Effector CD4-positive, alpha-beta T cell (primary cell): ENCODE data around the gene ATP6V0C.
A peak's percentile ranks its signal among the peaks of the same experiment; 100 is the strongest.
"Not testable (repeated sequence)": the region's sequence is repeated elsewhere in the genome, so short reads cannot be mapped to it uniquely, and the experiment has no call there.

Source experiments
- DNase-seq: peaks from one replicate; pipeline ENCODE4 v3.0.0-alpha.2; 2020

Gene ATP6V0C

DNA sequence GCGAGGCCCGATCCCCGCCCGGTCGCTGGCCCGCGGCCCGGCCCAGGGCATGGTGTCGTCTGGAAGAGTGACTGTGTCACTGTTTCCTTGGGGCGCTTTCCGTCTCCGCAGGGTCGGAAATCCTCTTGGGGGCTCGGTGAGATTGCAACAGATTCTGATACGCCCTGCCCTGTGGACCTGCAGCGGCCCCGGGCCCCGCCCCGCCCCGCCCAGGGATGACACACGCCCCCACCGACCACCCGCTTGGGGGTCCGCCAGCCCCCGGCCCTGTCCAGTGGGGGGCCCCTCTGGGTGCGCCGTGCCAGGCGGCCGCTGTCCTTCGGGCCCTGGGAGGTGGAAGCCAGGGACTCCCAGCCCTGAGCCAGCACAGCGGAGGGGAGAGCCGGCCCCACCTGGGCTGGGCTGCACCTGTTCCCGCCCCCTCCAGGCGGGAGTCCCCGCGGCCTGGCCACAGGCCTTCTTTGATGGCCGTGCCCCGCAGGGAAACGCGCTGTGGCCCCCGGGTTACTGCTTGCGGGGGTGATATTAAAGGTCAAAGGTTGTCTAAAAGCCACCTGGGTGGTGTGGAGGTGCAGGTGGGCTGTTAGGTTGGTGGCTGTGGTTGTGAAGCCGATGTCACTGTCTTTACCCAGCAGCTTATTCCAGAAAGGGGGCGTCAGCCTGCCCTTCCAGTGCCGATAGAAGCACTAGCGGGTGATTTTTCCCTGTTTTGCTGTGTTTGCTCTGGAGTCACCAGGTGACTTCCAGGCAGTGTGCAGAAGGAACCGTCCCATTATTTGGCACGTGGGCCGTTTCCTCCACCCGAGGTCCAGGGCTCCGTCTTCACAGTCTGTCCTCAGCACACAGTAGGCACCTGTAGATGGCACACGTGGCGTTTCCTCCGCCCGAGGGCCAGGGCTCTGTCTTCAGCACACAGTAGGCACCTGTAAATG is 38.1 kb upstream of the ATP6V0C start:
- no peak for DNase-seq

DNA sequence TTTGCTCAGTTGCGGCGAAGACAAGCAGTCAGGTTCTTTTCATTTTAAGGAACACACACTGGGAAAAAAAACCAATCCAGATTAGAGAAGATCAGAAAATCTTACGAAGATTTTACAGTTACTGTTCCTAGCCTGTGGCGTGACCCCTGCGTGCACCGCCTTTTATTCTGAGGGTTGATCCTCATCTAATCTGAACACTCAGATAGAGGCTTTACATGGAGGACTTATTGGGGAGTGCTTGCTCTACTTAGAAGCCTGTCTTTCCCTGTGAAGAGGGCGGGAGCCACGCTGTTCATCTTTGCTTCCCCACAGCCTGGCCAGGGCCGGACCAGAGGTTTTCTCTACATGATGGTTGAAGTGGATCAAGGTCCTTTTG is 37.4 kb upstream of the ATP6V0C start:
- DNase-seq = no peak

DNA sequence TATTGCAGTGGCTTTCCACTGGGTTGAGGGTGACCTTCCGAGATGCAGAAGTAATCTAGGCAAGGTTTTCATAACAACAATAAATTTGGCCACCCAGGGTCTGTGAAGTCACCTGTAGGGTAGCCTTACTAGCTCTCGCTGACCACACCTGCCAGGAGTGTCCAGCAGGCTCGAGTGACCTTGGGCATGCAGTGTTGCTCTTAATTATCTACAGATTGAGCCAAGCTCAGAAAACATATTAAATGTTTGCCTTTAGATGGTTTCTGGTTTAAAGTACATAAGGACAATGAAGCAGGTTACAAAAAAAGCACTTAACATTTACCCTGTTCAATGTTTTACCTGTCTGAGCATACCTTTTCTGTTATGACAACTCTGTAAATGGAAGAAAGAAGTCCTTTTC is 37.0 kb upstream of the ATP6V0C start:
- DNase-seq = no peak

DNA sequence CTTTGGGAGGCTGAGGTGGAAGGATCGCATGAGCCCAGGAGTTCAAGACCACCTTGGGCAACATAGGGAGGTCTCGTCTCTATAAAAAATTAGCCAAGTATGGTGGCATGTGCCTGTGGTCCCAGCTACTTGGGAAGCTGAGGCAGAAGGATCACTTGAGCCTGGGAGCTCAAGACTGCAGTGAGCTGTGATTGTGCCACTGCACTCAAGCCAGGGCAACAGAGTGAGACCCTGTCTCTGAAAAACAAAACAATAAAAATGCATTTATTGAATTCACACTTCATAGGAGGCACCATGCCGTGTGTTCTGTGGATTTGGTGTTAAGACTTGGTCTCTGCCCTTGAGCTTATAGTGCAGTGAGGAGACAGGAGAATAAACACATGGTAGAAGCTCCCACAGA is 36.4 kb upstream of the ATP6V0C start:
- no peak for DNase-seq

DNA sequence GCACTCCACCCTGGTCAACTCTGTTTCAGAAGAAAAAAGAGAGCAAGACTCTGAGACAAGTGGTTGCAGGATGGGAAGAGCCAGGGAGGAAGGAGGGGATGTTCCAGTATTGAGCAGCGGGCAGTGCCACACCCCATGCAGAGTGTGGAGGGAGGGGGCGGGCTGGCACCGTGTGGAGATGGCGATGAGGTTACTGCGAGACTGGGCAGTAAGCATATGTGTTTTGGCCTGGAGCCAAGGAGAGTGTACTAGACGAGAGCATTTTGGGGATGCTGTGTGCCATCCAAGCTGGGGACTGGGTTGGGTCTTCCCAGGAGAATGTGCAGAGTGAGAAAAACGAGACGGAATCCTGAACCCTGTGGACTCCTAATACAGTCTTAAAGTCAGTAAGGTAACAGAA is 35.5 kb upstream of the ATP6V0C start:
- DNase-seq = no peak

DNA sequence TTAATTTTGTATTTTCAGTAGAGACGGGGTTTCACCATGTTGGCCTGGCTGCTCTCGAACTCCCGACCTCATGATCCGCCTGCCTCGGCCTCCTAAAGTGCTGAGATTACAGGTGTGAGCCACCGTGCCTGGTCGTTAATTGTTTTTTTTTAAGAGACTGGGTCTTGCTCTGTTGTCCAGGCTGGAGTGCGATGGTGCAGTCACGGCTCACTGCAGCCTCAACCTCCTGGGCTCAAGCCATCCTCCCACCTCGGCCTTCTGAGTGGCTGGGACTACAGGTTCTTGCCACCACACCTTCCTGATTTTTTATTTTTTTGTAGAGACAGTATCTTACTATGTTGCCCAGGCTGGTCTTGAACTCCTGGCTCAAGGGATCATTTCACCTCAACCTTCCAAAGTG is 33.8 kb upstream of the ATP6V0C start:
- not testable (repeated sequence) for DNase-seq

DNA sequence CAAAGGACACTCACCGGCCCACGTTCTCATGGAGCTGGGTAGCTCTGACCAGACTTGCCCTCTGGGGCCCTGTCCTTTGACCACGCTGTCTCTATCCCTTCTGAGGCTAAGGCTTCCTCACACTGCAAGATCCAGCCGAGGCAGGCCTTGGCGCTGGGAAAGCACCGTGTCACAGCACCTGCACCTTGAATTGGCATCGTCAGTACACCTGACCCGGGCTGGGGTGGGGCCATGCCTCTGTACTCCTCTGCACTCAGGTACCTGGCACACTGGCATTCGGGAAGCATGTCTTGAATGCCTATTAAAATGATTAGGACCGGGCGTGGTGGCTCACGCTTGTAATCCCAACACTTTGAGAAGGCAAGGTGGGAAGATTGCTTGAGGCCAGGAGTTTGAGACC is 32.8 kb upstream of the ATP6V0C start:
- no peak for DNase-seq

DNA sequence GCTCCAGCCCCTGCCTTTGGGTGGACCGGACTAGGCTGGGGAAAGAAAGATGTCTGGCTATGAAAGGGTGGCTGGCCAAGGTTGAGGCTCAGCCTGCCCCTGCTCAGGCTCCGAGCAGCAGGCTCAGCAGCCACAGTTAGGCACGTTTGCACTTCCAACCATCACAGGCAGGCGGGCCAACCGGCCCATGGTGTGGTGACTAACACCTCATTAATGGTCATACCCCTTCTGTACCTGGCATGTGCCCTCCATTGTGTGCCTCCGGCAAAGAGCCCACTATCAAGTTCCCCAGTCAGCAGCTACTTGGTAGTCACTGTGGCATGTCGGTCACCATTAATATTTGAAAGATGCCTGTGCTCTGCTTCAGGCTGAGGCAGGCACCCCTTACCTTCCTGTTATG is 32.1 kb upstream of the ATP6V0C start:
- DNase-seq = no peak

DNA sequence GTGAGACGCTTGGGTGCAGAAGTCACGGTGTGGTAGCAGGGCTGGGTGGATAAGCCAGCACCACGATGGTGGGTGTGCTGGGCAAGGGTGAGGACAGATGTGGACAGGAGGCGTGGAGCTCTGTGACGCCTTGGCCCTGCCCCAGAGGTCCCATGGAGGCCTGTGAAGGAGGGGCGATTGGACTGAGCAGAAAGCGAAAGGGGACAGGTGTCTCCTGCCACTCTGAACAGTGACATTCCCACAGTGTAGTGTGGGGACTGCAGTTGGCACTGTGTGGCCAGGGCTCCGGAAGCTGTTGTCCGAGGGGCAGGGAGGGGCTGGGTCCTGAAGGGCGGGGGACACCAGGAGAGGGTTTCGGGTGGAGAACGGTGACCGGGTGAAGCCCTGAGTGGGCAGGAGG is 31.5 kb upstream of the ATP6V0C start:
- no peak for DNase-seq

DNA sequence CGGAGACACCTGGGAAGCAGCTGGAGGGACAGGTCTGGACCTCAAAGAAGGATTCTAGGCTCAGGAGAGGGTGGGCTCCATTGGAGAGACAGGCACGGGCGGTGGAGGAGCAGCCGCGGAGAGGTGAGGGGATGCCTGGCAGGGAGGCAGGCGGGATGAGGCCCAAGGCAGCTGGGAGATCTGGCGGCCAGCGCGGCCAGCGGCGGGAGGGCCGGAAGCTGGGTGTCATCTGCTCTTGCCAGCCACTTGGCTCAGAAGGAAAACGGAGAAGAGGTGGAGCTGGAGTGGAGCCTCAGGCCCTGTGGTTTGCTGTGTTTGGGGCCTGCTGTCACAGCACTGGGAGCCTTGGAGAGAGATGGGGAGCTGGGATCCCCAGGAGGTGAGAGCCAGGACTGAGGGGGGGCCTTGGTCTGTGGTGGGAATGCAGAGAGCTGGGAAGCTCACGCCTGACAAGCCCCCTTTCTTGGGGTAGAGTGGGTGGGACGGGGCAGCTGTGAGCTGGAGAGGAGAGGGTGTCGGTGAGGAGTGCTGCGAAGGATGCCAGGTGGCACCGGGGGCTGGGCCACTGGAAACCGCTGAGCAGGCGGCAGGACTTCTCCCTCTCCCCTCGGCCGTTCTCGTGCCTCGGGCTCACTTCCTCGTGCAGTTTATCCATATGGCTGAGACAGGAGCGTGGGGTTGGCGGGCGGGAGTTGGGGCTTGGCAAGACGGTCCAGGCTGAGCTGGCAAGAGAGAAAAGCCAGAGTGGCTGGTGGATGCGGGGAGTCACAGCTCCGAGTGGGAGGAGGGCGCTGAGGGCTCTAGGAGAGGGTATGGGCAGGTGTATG is 30.8 kb upstream of the ATP6V0C start:
- DNase-seq = no peak

DNA sequence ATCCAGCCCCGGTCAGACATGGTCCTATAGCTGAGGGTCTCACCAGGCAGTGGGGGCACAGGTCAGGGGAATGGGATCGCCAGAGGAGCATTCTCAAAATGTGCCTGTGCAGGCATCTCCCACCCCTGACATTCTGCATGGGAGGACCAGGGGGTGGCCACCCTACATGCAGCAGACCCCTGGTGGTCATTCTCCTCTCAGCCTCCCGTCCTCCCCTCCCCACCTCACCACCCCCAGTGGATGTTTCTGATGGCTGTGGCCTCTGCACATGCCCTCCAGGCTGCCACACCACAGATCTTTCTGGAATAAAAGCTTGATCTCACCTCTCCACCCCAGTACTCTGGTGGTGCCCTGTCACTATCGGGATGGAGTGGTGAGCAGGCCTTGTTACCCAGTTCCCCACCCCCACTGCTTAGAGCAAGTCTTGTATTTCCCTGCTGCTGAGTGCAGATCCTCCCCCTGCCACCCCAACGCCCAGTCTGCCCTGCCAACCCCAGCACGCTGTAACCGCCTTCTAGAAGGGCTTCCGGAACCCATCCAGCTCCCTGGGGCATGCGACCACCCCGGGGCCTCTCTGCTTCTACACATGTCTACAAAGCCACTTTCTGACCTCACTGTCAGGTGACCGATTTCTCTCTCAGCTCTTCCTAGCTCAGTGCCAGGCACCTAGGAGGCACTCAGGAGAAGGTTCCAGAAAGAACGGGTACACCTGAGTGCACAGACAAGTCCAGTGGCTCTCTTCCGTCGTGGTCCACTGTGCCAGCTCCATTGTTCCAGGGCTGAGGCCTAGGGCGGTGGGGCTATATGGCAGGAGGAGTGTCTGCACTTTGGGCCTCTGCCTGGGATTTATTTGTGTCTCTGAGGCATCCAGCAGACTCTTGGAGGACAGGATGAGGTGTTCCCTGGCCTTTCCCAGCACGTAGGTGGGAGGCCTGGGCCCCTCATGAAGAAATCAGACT is 29.5 kb upstream of the ATP6V0C start:
- DNase-seq = no peak

DNA sequence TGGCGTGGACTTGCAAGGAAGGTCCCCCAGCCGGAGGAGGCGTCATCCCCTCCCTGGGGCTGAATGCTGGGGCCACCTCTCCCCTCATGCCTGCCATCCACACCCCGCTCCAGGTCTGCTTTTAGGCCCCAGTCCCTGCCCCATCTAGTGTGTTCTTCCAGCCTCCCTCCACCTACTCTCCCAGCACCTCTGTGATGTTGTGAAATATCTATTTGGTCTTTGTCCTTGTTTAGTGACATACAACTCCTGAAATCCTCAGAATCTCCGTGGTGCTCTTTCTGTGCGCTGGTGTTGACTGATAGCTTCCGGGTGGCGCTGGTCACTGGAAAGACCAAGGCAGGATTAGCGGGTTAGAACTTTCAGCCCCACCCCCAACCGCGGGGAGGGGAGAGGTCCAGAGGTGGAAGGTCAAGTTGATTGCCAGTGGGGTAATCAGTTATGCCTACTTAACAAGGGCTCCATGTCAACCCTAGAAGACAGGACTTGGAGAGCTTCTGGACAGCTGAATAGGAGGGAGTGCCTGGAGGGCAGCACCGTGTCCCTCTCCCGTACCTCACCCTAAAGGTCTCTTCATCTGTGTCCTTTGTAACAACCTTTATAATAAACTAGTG is 28.7 kb upstream of the ATP6V0C start:
- DNase-seq = no peak

DNA sequence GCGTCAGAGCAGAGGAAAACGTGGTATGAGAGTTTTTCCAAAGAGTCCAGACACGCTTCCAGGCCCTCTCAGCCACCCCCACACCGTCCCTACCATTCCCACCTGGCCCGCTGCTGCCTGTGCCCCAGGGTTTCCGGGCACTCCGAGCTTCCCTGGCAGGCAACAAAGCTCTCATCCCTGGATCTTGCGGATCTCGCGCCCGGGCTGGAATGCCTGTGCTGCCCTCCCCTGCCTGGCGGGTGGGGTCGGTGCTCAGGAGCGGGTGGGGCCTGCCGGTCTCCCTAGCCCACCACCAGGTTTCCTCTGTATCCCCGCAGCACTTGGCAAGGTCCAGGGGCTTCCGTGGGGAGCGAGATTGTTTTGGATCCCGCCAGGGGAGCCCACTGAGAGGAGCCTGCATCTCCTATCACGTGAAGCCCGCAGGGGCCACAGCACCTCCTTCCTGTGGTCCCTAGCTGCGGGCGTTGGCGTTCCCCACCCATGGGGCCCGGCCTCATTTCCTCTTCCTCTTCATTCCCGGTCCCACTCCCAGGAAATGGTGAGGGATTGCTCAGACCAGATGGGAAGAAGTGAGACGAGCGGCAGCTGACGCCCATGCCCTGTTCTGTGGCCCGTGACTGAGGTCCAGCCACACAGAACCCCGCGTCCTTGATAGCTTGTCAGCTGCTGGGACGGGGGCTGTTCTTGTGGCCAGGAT is 27.8 kb upstream of the ATP6V0C start:
- no peak for DNase-seq

DNA sequence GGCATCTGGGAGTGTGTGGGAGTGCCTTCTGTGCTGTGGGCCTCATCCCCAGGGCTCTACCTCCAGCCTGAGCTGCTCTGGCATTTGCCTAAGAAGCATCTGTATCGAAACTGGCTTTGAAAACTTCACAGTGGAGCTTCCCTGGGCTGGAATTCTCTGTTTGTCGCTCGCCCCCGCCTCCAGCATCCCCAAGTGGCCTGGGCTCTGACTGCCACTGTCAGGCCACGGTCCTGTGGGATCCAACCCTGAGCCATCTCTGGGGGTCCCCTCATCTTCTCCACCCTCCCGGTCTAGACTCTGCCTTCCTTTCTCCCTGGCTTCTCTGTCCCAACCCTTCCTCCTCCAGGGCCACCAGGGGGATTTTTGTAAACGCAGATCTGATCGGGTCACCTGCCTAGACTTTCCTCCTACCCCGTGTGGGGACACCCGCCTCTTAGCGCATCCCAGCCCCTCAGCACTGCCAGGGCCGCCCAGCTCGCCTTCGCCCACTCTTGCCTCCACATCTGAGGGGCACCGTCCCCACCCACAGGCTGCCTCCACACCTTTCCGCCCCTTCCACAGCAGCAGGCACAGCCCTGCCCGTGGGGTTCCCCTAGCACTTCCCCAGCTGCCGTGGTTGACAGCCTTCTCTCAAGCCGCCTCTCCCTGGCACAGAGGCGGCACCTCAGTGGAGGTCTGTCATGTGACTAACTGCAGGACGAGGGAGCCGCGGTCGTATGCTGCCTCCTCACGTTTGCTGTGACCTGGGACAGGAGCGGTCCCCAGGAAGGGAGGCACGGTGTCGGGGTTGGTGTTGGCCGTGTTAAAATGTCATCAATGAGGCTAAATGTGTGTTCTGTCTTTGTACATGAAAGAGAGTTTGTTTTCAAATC is 26.9 kb upstream of the ATP6V0C start:
- peak; percentile 70 for DNase-seq

DNA sequence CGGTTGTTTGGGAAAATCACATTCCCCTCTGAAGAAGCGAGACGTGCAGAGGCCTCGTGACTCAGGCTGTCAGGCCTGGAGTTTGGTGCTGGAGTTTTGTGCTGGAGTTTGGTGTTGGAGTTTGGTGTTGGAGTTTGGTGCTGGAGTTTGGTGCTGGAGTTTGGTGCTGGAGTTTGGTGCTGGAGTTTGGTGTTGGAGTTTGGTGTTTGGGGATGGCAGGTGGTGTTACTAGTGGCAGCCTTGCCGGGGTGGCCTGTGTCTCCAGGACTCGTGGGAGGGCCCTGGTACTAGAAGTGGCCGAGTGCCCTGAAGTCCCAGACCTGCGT is 26.3 kb upstream of the ATP6V0C start:
- DNase-seq = no peak

DNA sequence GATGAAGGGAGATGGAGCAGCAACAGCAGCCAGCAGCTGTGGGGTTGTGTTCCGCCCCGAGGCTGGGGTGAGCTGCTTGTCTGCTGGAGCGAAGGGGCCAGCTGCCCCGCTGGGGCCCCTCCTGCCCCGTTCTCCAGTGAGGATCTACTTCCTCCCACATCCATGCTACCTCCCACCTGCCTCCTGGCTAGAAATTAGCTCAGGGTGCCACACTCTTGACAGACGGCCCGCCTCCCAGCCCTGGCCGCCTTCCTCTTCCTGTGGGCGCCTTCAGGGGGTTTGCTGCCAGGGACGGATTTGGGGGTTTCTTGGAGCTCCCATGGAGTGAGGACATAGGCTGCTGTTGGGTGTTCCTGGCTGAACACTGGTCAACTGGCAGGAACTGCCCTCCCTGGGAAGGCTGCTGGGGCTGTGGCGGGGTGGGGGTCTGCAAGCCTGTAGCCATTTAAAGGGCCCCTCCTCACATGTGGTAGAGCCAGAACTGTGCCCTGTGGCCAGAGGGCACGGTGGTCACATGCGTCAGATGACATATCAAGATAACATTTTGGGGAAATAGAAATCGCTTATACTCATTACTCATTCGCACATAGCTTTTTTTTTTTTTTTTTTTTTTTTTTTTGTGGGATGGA is 25.7 kb upstream of the ATP6V0C start:
- DNase-seq = no peak

DNA sequence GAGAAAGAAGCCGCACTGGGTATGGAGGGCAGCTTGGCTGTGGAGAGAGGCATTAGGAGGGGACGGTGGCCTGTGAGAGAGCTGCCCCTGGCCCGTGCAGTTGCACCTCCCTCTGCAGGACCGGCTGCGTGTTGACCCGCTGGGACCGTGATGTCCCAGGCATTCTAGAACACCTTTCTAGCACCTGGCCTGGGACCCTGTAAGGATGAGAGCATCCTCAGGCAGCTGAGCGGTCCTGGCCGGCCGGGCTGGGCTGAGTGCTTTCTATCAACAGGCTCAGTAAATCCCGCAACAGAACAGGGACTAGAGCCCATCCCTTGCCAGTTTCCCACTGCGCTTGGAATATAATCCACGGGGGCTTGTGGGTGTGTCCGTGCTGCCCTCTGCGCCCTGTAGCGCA is 24.2 kb upstream of the ATP6V0C start:
- DNase-seq = no peak

DNA sequence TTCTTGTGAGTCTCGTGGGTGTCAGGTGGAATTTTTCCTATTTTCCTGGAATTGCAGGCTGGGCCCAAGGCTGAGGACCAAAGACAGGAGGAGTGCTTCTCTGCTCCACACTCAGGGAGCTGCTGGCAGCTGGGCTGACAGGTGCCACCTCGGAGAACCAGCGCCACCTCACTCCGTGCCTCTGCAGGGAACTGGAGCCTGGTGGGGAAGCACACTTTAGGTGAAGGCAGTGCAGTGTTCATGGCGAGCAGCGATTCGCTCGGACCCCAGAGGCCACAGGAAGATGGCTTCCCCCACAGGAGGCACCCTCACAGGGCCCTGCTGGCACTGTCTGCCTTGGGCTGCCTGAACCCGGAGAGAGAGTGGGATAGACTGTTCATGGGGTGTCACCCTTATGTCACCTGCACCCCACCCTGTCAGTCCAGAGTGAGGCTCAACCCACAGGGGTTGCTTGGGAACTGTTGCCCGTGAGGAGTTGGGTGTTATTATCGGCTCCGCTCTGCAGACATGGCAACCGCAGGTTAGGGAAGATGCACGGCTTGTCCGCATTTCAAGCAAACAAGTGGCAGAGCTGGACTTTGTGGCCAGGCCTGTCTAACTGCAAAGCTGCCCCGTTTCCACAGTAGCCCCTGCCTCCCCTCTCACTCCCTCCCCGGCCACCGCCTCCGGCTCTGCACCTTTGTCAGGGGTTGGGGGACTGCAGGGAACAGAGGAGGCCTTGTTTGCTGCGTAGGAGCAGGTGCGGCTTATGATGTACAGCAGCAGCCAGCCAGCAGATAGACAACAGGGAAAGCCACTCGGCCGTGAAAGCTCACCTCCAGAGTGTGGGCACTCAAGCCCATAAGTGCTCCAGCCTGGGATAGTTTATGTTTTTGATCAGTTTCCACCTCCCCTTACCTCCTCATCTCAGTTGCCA is 23.3 kb upstream of the ATP6V0C start:
- no peak for DNase-seq

DNA sequence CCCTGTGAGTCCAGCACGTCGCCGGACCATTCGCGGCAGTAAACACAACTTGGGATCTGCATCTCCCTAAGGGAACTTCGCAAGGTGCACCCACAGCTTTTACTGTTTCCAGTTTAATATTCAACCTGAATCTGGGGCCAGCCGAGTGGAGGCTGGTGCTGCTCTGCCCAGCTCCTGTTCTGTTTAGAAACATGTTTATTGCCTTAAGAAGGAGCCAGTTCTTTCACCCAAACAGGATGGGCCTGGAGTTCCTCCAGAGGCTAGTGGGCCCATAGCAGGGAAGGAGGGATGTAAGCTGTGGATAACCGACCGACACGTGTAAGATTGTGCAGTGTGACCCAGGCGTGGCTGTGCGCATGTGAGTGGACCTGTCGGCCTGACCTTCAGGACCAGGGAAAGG is 21.5 kb upstream of the ATP6V0C start:
- DNase-seq = no peak
